Measurements from ENCODE around the gene SH3TC2. TPM values are rescaled to one million over a fixed set of nuclear protein-coding genes. Genes with fewer than 3 reads are reported as not detected.

Gene SH3TC2
- total RNA-seq, 1 donor from 2014 or later: 5.7 TPM

GRCh38 chr5:148980731-148981130, 82.1 kb downstream of the SH3TC2 start:
- no peak overlapping the region for H3K4me3 ChIP-seq (ENCODE audit: low read length in 3 of 3)
- no peak overlapping the region for H3K27ac ChIP-seq (ENCODE audit: low read depth, low read length)
- no peaks in the 10 kb centered on the region for H3K27me3 ChIP-seq (ENCODE audit: control insufficient read depth in 3 of 3, insufficient read depth in 3 of 3, low read length in 3 of 3)
- H3K4me1 ChIP-seq (ENCODE audit: control insufficient read depth in 3 of 3, insufficient read depth in 3 of 3, low read length in 3 of 3): peaks cover 26 to 45% (median 44%) of the 10 kb centered on the region in 3 donors
- no peak overlapping the region for H3K9ac ChIP-seq (ENCODE audit: low read depth in 1 of 3, low read length in 3 of 3)
- H3K9me3 ChIP-seq (ENCODE audit: control insufficient read depth in 3 of 3, low read length in 3 of 3): no peaks in the 10 kb centered on the region
- H3K36me3 ChIP-seq (ENCODE audit: control insufficient read depth in 3 of 3, insufficient read depth in 3 of 3, low read length in 3 of 3): no peaks in the 10 kb centered on the region

- Histone ChIP-seq H3K27ac (ENCODE audit: low read depth, low read length) (peak overlapping the region; percentile 70), H3K9ac (ENCODE audit: low read depth in 1 of 3, low read length in 3 of 3) (peak overlapping the region in 2 of 3 donors; percentile 8 to 65), H3K27me3 (ENCODE audit: control insufficient read depth in 3 of 3, insufficient read depth in 3 of 3, low read length in 3 of 3) (no peaks in the 10 kb centered on the region), H3K4me3 (ENCODE audit: low read length in 3 of 3) (no peak overlapping the region), H3K36me3 (ENCODE audit: control insufficient read depth in 3 of 3, insufficient read depth in 3 of 3, low read length in 3 of 3) (no peaks in the 10 kb centered on the region), H3K4me1 (ENCODE audit: control insufficient read depth in 3 of 3, insufficient read depth in 3 of 3, low read length in 3 of 3) (peaks cover 26 to 53% (median 45%) of the 10 kb centered on the region in 3 donors), H3K9me3 (ENCODE audit: control insufficient read depth in 3 of 3, low read length in 3 of 3) (no peaks in the 10 kb centered on the region)
These were observed 83.7 kb downstream of the SH3TC2 start for GRCh38 chr5:148979083-148979723.

GRCh38 chr5:148978370-148979082, 84.3 kb downstream of the SH3TC2 start:
- H3K4me1 ChIP-seq (ENCODE audit: control insufficient read depth in 3 of 3, insufficient read depth in 3 of 3, low read length in 3 of 3): peaks cover 30 to 60% (median 50%) of the 10 kb centered on the region in 3 donors
- H3K27ac ChIP-seq (ENCODE audit: low read depth, low read length): peak overlapping the region; percentile 70
- no peaks in the 10 kb centered on the region for H3K27me3 ChIP-seq (ENCODE audit: control insufficient read depth in 3 of 3, insufficient read depth in 3 of 3, low read length in 3 of 3)
- peak overlapping the region in 2 of 3 donors; percentile 58 to 65 for H3K9ac ChIP-seq (ENCODE audit: low read depth in 1 of 3, low read length in 3 of 3)
- no peaks in the 10 kb centered on the region for H3K9me3 ChIP-seq (ENCODE audit: control insufficient read depth in 3 of 3, low read length in 3 of 3)
- H3K4me3 ChIP-seq (ENCODE audit: low read length in 3 of 3): no peak overlapping the region
- H3K36me3 ChIP-seq (ENCODE audit: control insufficient read depth in 3 of 3, insufficient read depth in 3 of 3, low read length in 3 of 3): no peaks in the 10 kb centered on the region

- H3K9me3 ChIP-seq (ENCODE audit: control insufficient read depth in 3 of 3, low read length in 3 of 3): no peaks in the 10 kb centered on the region
- H3K4me3 ChIP-seq (ENCODE audit: low read length in 3 of 3): no peak overlapping the region
- H3K27ac ChIP-seq (ENCODE audit: low read depth, low read length): peak overlapping the region; percentile 70
- H3K36me3 ChIP-seq (ENCODE audit: control insufficient read depth in 3 of 3, insufficient read depth in 3 of 3, low read length in 3 of 3): no peaks in the 10 kb centered on the region
- H3K27me3 ChIP-seq (ENCODE audit: control insufficient read depth in 3 of 3, insufficient read depth in 3 of 3, low read length in 3 of 3): no peaks in the 10 kb centered on the region
- H3K9ac ChIP-seq (ENCODE audit: low read depth in 1 of 3, low read length in 3 of 3): peak overlapping the region in 1 of 3 donors; percentile 46
- H3K4me1 ChIP-seq (ENCODE audit: control insufficient read depth in 3 of 3, insufficient read depth in 3 of 3, low read length in 3 of 3): peaks cover 42 to 71% (median 66%) of the 10 kb centered on the region in 3 donors
These were observed 86.1 kb downstream of the SH3TC2 start for GRCh38 chr5:148976569-148977381.

- Histone ChIP-seq H3K36me3 (ENCODE audit: control insufficient read depth in 3 of 3, insufficient read depth in 3 of 3, low read length in 3 of 3) (no peaks in the 10 kb centered on the region), H3K4me1 (ENCODE audit: control insufficient read depth in 3 of 3, insufficient read depth in 3 of 3, low read length in 3 of 3) (peaks cover 53 to 75% (median 69%) of the 10 kb centered on the region in 3 donors), H3K27ac (ENCODE audit: low read depth, low read length) (no peak overlapping the region), H3K4me3 (ENCODE audit: low read length in 3 of 3) (no peak overlapping the region), H3K9ac (ENCODE audit: low read depth in 1 of 3, low read length in 3 of 3) (no peak overlapping the region), H3K27me3 (ENCODE audit: control insufficient read depth in 3 of 3, insufficient read depth in 3 of 3, low read length in 3 of 3) (no peaks in the 10 kb centered on the region), H3K9me3 (ENCODE audit: control insufficient read depth in 3 of 3, low read length in 3 of 3) (no peaks in the 10 kb centered on the region)
These were observed 88.1 kb downstream of the SH3TC2 start for GRCh38 chr5:148974642-148975327.

GRCh38 chr5:148973455-148973854, 89.4 kb downstream of the SH3TC2 start:
- peak overlapping the region; percentile 79 for H3K27ac ChIP-seq (ENCODE audit: low read depth, low read length)
- H3K4me1 ChIP-seq (ENCODE audit: control insufficient read depth in 3 of 3, insufficient read depth in 3 of 3, low read length in 3 of 3): peaks cover 52 to 73% (median 66%) of the 10 kb centered on the region in 3 donors
- no peaks in the 10 kb centered on the region for H3K9me3 ChIP-seq (ENCODE audit: control insufficient read depth in 3 of 3, low read length in 3 of 3)
- peak overlapping the region; percentile 51 to 76 (median 55) for H3K9ac ChIP-seq (ENCODE audit: low read depth in 1 of 3, low read length in 3 of 3)
- H3K36me3 ChIP-seq (ENCODE audit: control insufficient read depth in 3 of 3, insufficient read depth in 3 of 3, low read length in 3 of 3): no peaks in the 10 kb centered on the region
- no peaks in the 10 kb centered on the region for H3K27me3 ChIP-seq (ENCODE audit: control insufficient read depth in 3 of 3, insufficient read depth in 3 of 3, low read length in 3 of 3)
- H3K4me3 ChIP-seq (ENCODE audit: low read length in 3 of 3): peak overlapping the region in 2 of 3 donors; percentile 3 to 25

- peak overlapping the region; percentile 51 to 76 (median 55) for H3K9ac ChIP-seq (ENCODE audit: low read depth in 1 of 3, low read length in 3 of 3)
- peaks cover 49 to 73% (median 63%) of the 10 kb centered on the region in 3 donors for H3K4me1 ChIP-seq (ENCODE audit: control insufficient read depth in 3 of 3, insufficient read depth in 3 of 3, low read length in 3 of 3)
- peak overlapping the region; percentile 79 for H3K27ac ChIP-seq (ENCODE audit: low read depth, low read length)
- no peaks in the 10 kb centered on the region for H3K36me3 ChIP-seq (ENCODE audit: control insufficient read depth in 3 of 3, insufficient read depth in 3 of 3, low read length in 3 of 3)
- no peaks in the 10 kb centered on the region for H3K9me3 ChIP-seq (ENCODE audit: control insufficient read depth in 3 of 3, low read length in 3 of 3)
- peak overlapping the region; percentile 3 to 25 (median 23) for H3K4me3 ChIP-seq (ENCODE audit: low read length in 3 of 3)
- no peaks in the 10 kb centered on the region for H3K27me3 ChIP-seq (ENCODE audit: control insufficient read depth in 3 of 3, insufficient read depth in 3 of 3, low read length in 3 of 3)
These were observed 89.9 kb downstream of the SH3TC2 start for GRCh38 chr5:148972974-148973374.

- H3K36me3 ChIP-seq (ENCODE audit: control insufficient read depth in 3 of 3, insufficient read depth in 3 of 3, low read length in 3 of 3): no peaks in the 10 kb centered on the region
- peak overlapping the region; percentile 79 for H3K27ac ChIP-seq (ENCODE audit: low read depth, low read length)
- H3K4me3 ChIP-seq (ENCODE audit: low read length in 3 of 3): peak overlapping the region in 2 of 3 donors; percentile 3 to 23
- peak overlapping the region; percentile 51 to 76 (median 55) for H3K9ac ChIP-seq (ENCODE audit: low read depth in 1 of 3, low read length in 3 of 3)
- H3K9me3 ChIP-seq (ENCODE audit: control insufficient read depth in 3 of 3, low read length in 3 of 3): no peaks in the 10 kb centered on the region
- peaks cover 51 to 72% (median 65%) of the 10 kb centered on the region in 3 donors for H3K4me1 ChIP-seq (ENCODE audit: control insufficient read depth in 3 of 3, insufficient read depth in 3 of 3, low read length in 3 of 3)
- no peaks in the 10 kb centered on the region for H3K27me3 ChIP-seq (ENCODE audit: control insufficient read depth in 3 of 3, insufficient read depth in 3 of 3, low read length in 3 of 3)
These were observed 90.5 kb downstream of the SH3TC2 start for GRCh38 chr5:148972396-148972795.

GRCh38 chr5:148970876-148971275, 92.0 kb downstream of the SH3TC2 start:
- no peaks in the 10 kb centered on the region for H3K9me3 ChIP-seq (ENCODE audit: control insufficient read depth in 3 of 3, low read length in 3 of 3)
- no peak overlapping the region for H3K4me3 ChIP-seq (ENCODE audit: low read length in 3 of 3)
- no peaks in the 10 kb centered on the region for H3K27me3 ChIP-seq (ENCODE audit: control insufficient read depth in 3 of 3, insufficient read depth in 3 of 3, low read length in 3 of 3)
- H3K4me1 ChIP-seq (ENCODE audit: control insufficient read depth in 3 of 3, insufficient read depth in 3 of 3, low read length in 3 of 3): peaks cover 59 to 73% (median 66%) of the 10 kb centered on the region in 3 donors
- H3K9ac ChIP-seq (ENCODE audit: low read depth in 1 of 3, low read length in 3 of 3): peak overlapping the region in 1 of 3 donors; percentile 9
- peak overlapping the region; percentile 11 for H3K27ac ChIP-seq (ENCODE audit: low read depth, low read length)
- H3K36me3 ChIP-seq (ENCODE audit: control insufficient read depth in 3 of 3, insufficient read depth in 3 of 3, low read length in 3 of 3): no peaks in the 10 kb centered on the region

Data from skeletal muscle tissue (tissue), 4 donors.